Measurements from ENCODE around the gene TOMM20. TPM values are rescaled to one million over a fixed set of nuclear protein-coding genes. Genes with fewer than 3 reads are reported as not detected.

TOMM20 gene
- total and polyA plus RNA-seq, 2 experiments from 2014 or later, result 51.8 to 99.6 TPM

DNA sequence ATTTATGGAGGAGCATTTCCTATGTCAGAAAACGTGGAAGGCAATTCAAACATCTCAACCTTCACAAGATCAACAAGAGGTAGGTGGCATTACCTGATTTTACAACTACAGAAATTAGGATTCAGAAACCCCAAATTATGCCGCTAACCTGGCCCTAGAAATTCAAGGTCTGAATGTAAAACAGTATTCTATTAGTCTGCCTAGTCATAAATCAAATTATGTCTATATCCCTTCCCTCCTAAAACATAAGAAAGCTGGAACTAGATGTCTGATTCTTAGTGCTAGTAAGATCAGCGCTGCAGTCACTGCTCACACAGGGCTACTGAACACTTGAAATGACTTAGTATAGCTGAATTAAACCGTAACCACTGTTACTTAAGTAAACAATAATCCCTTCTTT lies 1.4 kb downstream of the TOMM20 start:
- WGBS (ENCODE audit: low lambda C conversion rate, missing lambda C conversion rate), result 29% methylated on average over 4 of the region's 4 CpGs
- H3K79me2 ChIP-seq, result peaks cover 63% of the 10 kb centered on the region
- H3K4me2 ChIP-seq, result peak overlapping the region; percentile 79
- no peak overlapping the region for H3K27ac ChIP-seq
- no peak for DNase-seq (ENCODE audit: low spot score)
- H3K9me2 ChIP-seq (replicated peaks; ENCODE audit: insufficient read depth), result no peaks in the 10 kb centered on the region
- H3K4me3 ChIP-seq, result peak overlapping the region; percentile 61
- H2AFZ ChIP-seq, result no peak overlapping the region
- H3K9me3 ChIP-seq (ENCODE audit: low read depth), result no peaks in the 10 kb centered on the region
- no peaks in the 10 kb centered on the region for H3K27me3 ChIP-seq
- H3K4me1 ChIP-seq (ENCODE audit: insufficient read depth), result peaks cover 9% of the 10 kb centered on the region
- no peaks in the 10 kb centered on the region for H3K36me3 ChIP-seq (replicated peaks; ENCODE audit: insufficient read depth, low read depth)
- TF ChIP-seq EZH2 (IDR thresholded peaks at IDR 0.05; ENCODE audit: borderline replicate concordance) (no peak), EZH2phosphoT487 (IDR thresholded peaks at IDR 0.05; ENCODE audit: low read depth, severe bottlenecking, unreplicated experiment) (no peak)
- TF ChIP-seq, protein P1, sequence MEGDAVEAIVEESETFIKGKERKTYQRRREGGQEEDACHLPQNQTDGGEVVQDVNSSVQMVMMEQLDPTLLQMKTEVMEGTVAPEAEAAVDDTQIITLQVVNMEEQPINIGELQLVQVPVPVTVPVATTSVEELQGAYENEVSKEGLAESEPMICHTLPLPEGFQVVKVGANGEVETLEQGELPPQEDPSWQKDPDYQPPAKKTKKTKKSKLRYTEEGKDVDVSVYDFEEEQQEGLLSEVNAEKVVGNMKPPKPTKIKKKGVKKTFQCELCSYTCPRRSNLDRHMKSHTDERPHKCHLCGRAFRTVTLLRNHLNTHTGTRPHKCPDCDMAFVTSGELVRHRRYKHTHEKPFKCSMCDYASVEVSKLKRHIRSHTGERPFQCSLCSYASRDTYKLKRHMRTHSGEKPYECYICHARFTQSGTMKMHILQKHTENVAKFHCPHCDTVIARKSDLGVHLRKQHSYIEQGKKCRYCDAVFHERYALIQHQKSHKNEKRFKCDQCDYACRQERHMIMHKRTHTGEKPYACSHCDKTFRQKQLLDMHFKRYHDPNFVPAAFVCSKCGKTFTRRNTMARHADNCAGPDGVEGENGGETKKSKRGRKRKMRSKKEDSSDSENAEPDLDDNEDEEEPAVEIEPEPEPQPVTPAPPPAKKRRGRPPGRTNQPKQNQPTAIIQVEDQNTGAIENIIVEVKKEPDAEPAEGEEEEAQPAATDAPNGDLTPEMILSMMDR (IDR thresholded peaks at IDR 0.05; ENCODE audit: poor library complexity), result no peak
- H4K20me1 ChIP-seq (ENCODE audit: insufficient read depth, poor library complexity, severe bottlenecking), result peaks cover 56% of the 10 kb centered on the region

DNA sequence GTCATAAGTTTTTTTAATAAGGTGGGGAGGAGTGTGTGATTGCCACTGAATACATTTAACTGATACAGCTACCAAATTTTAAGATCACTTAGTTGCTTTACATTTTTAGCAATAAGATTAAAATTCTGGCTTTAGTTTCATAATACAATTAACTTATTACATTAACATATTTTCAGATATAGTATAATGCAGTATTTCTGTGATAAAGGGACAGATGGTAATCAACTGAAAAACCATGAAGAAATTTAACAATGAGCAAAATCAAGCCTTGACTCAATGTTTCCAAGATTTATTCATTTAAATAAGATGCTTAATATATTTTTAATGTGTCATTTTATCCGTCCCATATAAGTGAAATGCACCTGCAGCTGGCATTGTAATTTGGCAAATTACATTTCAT lies 4.0 kb downstream of the TOMM20 start:
- H3K27ac ChIP-seq, result no peak overlapping the region
- TF ChIP-seq, protein P1 (IDR thresholded peaks at IDR 0.05; ENCODE audit: poor library complexity), result no peak
- TF ChIP-seq EZH2phosphoT487 (IDR thresholded peaks at IDR 0.05; ENCODE audit: low read depth, severe bottlenecking, unreplicated experiment), result no peak
- TF ChIP-seq EZH2 (IDR thresholded peaks at IDR 0.05; ENCODE audit: borderline replicate concordance), result no peak
- peaks cover 89% of the 10 kb centered on the region for H3K79me2 ChIP-seq
- WGBS (ENCODE audit: low lambda C conversion rate, missing lambda C conversion rate), result 92% methylated on average over 1 of the region's 1 CpG
- H2AFZ ChIP-seq, result no peak overlapping the region
- H3K36me3 ChIP-seq (replicated peaks; ENCODE audit: insufficient read depth, low read depth), result peaks cover 4% of the 10 kb centered on the region
- no peak overlapping the region for H3K4me2 ChIP-seq
- no peak overlapping the region for H3K4me3 ChIP-seq
- no peaks in the 10 kb centered on the region for H3K9me3 ChIP-seq (ENCODE audit: low read depth)
- H4K20me1 ChIP-seq (ENCODE audit: insufficient read depth, poor library complexity, severe bottlenecking), result peaks cover 78% of the 10 kb centered on the region
- DNase-seq (ENCODE audit: low spot score), result no peak
- H3K27me3 ChIP-seq, result no peaks in the 10 kb centered on the region
- peaks cover 9% of the 10 kb centered on the region for H3K4me1 ChIP-seq (ENCODE audit: insufficient read depth)
- no peaks in the 10 kb centered on the region for H3K9me2 ChIP-seq (replicated peaks; ENCODE audit: insufficient read depth)

DNA sequence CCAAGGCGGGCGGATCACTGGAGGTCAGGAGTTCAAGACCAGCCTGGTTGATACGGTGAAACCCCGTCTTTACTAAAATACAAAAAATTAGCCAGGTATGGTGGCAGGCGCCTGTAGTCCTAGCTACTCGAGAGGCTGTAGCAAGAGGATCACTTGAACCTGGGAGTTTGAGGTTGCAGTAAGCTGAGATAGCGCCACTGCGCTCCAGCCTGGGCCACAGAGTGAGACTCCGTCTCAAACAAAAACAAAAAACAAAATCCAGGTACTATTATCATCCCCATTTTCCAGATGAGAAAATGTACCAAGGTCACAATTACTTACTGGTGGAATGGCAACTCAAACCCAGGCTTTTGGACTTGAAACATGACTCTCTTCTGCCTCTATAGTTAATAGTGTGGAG lies 4.5 kb downstream of the TOMM20 start:
- Histone ChIP-seq H3K4me3 (no peak overlapping the region), H2AFZ (no peak overlapping the region), H3K4me2 (no peak overlapping the region), H3K36me3 (replicated peaks; ENCODE audit: insufficient read depth, low read depth) (peaks cover 4% of the 10 kb centered on the region), H3K9me3 (ENCODE audit: low read depth) (no peaks in the 10 kb centered on the region), H4K20me1 (ENCODE audit: insufficient read depth, poor library complexity, severe bottlenecking) (peaks cover 78% of the 10 kb centered on the region), H3K79me2 (peaks cover 94% of the 10 kb centered on the region), H3K9me2 (replicated peaks; ENCODE audit: insufficient read depth) (no peaks in the 10 kb centered on the region), H3K27ac (no peak overlapping the region), H3K4me1 (ENCODE audit: insufficient read depth) (peaks cover 9% of the 10 kb centered on the region), H3K27me3 (no peaks in the 10 kb centered on the region)
- no peak for DNase-seq (ENCODE audit: low spot score)
- 92% methylated on average over 9 of the region's 9 CpGs for WGBS (ENCODE audit: low lambda C conversion rate, missing lambda C conversion rate)
- TF ChIP-seq, protein P1 (IDR thresholded peaks at IDR 0.05; ENCODE audit: poor library complexity), result no peak
- TF ChIP-seq EZH2 (IDR thresholded peaks at IDR 0.05; ENCODE audit: borderline replicate concordance) (no peak), EZH2phosphoT487 (IDR thresholded peaks at IDR 0.05; ENCODE audit: low read depth, severe bottlenecking, unreplicated experiment) (no peak)

DNA sequence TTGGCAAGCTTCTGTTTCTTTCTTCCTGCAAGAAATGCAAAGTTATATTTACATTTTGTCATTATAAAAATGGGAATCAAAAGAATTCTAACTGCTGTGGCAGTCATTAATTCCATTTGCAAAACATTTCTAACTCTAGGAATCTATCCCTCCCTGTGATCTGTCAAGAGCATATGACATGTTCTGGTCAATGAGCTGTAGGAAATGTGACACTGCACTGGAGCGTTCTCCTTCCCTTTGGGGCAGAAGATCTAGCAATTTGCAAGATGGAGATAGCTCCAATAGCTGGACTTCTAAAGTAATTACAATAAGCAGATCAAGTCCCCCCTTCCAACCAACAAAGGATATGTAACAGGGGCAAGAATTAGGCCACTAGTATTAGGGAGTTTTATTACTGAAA lies 6.3 kb downstream of the TOMM20 start:
- Histone ChIP-seq H4K20me1 (ENCODE audit: insufficient read depth, poor library complexity, severe bottlenecking) (peaks cover 73% of the 10 kb centered on the region), H3K9me3 (ENCODE audit: low read depth) (no peaks in the 10 kb centered on the region), H3K4me2 (no peak overlapping the region), H3K27ac (no peak overlapping the region), H2AFZ (no peak overlapping the region), H3K9me2 (replicated peaks; ENCODE audit: insufficient read depth) (no peaks in the 10 kb centered on the region), H3K4me3 (no peak overlapping the region), H3K4me1 (ENCODE audit: insufficient read depth) (peaks cover 9% of the 10 kb centered on the region), H3K79me2 (peaks cover 98% of the 10 kb centered on the region), H3K27me3 (no peaks in the 10 kb centered on the region), H3K36me3 (replicated peaks; ENCODE audit: insufficient read depth, low read depth) (peaks cover 4% of the 10 kb centered on the region)
- 78% methylated on average over 1 of the region's 1 CpG for WGBS (ENCODE audit: low lambda C conversion rate, missing lambda C conversion rate)
- TF ChIP-seq EZH2phosphoT487 (IDR thresholded peaks at IDR 0.05; ENCODE audit: low read depth, severe bottlenecking, unreplicated experiment) (no peak), EZH2 (IDR thresholded peaks at IDR 0.05; ENCODE audit: borderline replicate concordance) (no peak)
- TF ChIP-seq, protein P1 (IDR thresholded peaks at IDR 0.05; ENCODE audit: poor library complexity), result no peak
- DNase-seq (ENCODE audit: low spot score), result no peak
